Stimulated activated naive B cell treated with anti-CD40 and anti-IgM and Interleukin-4, amounts not matched to agents 10 μg/mL and 1 μg/mL and 100 μg/mL, for 72 hours (primary cell): ENCODE measurements around the gene AJAP1.
A peak's percentile ranks its signal among the peaks of the same experiment; 100 is the strongest.

Experiments used
- ATAC-seq, 2 donors: fragments of 150-1000 bp; cut with Tn5 transposase; replicated peaks; 2 replicates each; pipeline ENCODE4 v1.10.0; 2021; ENCODE audit warnings: moderate library complexity in 1 of 2
- DNase-seq: peaks from one replicate; pipeline ENCODE4 v3.0.0; 2021
- H3K27ac Mint-ChIP-seq: one replicate; pipeline ENCODE4 v1.8.0; 2022; ENCODE audit warnings: mild to moderate bottlenecking, mixed read lengths
- H3K27me3 Mint-ChIP-seq, 2 donors: one replicate each; pipeline ENCODE4 v1.8.0; 2022; ENCODE audit warnings: mixed read lengths in 2 of 2
- H3K36me3 Mint-ChIP-seq, 2 donors: one replicate each; pipeline ENCODE4 v1.8.0; 2022; ENCODE audit warnings: mixed read lengths in 2 of 2, mild to moderate bottlenecking in 1 of 2
- H3K4me1 Mint-ChIP-seq, 2 donors: one replicate each; pipeline ENCODE4 v1.8.0; 2022; ENCODE audit warnings: mixed read lengths in 2 of 2, mild to moderate bottlenecking in 1 of 2
- H3K4me3 Mint-ChIP-seq, 2 donors: one replicate each; pipeline ENCODE4 v1.8.0; 2022; ENCODE audit warnings: mild to moderate bottlenecking in 2 of 2, mixed read lengths in 2 of 2, moderate library complexity in 1 of 2
- H3K9me3 Mint-ChIP-seq, 2 donors: one replicate each; pipeline ENCODE4 v1.8.0; 2022; ENCODE audit warnings: mixed read lengths in 2 of 2, mild to moderate bottlenecking in 1 of 2

Gene AJAP1

DNA sequence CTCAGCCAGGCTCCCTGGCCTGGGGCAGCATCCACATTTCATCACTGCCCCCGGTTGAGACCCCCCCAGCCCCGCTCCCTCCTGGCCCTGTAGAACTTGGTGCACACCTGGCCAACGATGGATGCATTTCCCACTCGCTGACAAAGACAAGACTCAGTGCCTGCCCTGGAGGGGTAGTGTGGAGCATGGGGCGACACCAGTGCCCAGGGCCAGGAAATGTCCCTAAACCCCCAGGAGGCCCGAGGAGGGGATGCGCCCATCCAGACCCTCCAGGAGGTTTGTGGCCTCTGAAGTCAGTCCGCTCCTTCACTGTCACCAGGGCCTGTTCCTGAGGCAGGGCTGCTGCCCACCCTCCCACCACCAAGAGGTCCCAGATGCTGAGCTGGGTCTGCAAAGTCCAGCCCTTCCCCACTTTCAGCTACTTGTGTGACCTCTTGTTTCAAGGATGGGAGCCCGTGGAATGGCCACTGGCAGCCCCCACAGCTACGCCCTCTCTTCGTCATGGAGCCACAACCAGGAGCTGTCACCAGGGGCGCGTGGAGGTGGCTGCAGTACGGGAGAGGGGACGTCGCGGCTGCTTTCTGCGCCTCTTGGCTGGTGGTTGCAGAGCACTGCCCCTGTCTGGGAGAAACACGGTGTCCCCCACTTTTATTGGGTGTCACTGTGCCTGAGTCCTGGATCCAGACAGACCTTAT, 35.7 kb downstream of the AJAP1 start:
- peaks cover 0 to 3% of the 10 kb centered on the region in 2 donors for H3K36me3 Mint-ChIP-seq
- H3K27me3 Mint-ChIP-seq: peaks cover 13 to 15% of the 10 kb centered on the region in 2 donors
- no peak for DNase-seq
- no peak for ATAC-seq
- H3K9me3 Mint-ChIP-seq: peaks cover 0 to under 1% of the 10 kb centered on the region in 2 donors
- H3K27ac Mint-ChIP-seq: no peak overlapping the region
- no peaks in the 10 kb centered on the region for H3K4me1 Mint-ChIP-seq
- H3K4me3 Mint-ChIP-seq: no peak overlapping the region

DNA sequence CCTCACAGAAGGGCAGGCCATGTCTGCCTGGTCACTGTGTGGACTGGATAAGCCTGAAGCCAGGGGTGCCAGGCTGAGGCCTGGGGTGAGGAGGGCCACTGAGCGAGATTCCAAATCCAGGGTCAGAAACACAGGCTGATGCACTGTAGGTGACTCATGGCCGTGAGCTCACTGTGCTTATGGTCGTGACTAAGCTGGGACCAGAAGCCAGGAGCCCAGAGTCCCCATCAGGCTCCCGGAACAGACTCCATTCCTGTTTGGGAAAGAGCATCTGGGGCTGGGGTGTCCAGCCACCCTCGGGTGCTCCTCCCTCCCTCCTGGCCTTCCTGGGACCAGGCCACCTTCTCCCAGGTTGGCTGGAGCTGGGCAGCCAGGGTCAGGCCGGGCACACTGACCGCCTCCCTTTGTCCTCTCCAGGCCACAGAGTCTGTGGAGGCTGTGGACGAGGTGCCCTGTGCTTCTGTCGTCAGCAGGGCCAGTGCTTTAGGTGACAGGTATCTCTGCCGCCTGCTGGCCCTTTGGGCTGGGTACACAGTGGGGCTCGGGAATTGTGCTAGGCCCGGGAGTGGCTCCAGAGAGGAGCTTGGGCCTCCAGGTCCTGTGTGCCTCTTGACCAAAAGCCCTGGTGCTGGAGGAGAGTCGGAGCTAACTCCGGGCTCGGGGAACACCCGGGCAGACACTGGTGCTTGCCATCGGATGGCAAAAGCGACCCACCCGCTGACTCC, 36.7 kb downstream of the AJAP1 start:
- Mint-ChIP-seq H3K4me3 (no peak overlapping the region), H3K4me1 (no peaks in the 10 kb centered on the region), H3K27ac (no peak overlapping the region), H3K36me3 (peaks cover 0 to 3% of the 10 kb centered on the region in 2 donors), H3K9me3 (peaks cover 2 to 3% of the 10 kb centered on the region in 2 donors), H3K27me3 (peaks cover 13 to 14% of the 10 kb centered on the region in 2 donors)
- DNase-seq (no peak), ATAC-seq (no peak)

DNA sequence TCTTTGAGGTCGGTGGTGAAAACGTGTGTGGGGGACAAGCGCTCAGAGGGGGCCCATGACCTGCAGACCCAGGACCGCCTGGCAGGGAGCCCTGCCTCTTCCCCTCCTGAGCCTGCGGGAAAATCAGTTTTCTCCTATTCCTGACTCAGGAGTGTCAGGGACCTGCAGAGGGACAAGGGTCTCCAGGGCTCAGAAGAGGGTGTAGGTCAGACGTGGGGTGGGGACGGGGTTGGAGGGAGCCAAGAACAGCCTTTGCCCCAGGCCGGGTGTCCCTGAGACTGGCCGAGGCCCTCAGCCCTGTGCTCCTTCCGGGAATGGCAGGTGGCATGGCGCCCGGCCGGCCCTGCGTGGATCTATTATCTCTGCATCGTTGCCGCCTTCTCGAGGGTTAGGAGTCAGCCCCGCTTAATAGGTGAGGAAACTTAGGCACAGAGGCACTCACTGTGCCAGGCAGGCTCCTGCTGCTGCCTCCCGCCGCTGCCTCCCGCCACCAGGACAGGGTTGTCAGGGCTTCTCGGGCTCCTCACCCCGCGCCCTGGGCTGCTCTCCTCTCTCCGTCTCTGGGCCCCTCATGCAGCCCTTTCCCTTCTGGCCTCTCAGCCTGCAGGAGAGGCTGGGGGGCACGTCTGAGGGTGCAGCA, 37.5 kb downstream of the AJAP1 start:
- peaks cover 0 to 3% of the 10 kb centered on the region in 2 donors for H3K36me3 Mint-ChIP-seq
- no peak overlapping the region for H3K27ac Mint-ChIP-seq
- no peaks in the 10 kb centered on the region for H3K4me1 Mint-ChIP-seq
- peaks cover 4 to 6% of the 10 kb centered on the region in 2 donors for H3K9me3 Mint-ChIP-seq
- H3K4me3 Mint-ChIP-seq: no peak overlapping the region
- H3K27me3 Mint-ChIP-seq: peaks cover 8 to 11% of the 10 kb centered on the region in 2 donors
- DNase-seq (no peak), ATAC-seq (no peak)

DNA sequence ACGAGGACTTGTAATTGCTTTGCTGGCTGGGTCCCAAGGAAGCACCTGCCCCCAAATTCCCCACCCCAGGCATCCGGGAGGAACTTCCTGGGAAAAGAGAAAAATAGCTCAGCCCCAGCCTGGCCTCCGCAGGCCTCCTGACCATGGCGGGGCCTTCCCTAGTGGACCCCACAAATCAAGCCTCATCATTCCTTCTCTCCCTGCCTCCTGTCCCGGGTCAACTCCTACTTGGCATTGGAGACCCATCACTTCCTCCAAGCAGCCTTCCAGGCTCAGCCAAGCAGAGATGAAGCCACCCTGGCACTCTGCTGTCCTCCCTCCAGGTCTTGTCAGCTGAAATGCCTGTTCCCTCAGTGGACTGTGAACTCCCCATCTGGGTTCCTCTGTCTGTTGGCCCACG, 38.0 kb downstream of the AJAP1 start:
- Mint-ChIP-seq H3K4me3 (no peak overlapping the region), H3K36me3 (peaks cover 0 to 3% of the 10 kb centered on the region in 2 donors), H3K27ac (no peak overlapping the region), H3K27me3 (peaks cover 2 to 11% of the 10 kb centered on the region in 2 donors), H3K4me1 (no peaks in the 10 kb centered on the region), H3K9me3 (peaks cover 5 to 7% of the 10 kb centered on the region in 2 donors)
- DNase-seq (no peak), ATAC-seq (no peak)

DNA sequence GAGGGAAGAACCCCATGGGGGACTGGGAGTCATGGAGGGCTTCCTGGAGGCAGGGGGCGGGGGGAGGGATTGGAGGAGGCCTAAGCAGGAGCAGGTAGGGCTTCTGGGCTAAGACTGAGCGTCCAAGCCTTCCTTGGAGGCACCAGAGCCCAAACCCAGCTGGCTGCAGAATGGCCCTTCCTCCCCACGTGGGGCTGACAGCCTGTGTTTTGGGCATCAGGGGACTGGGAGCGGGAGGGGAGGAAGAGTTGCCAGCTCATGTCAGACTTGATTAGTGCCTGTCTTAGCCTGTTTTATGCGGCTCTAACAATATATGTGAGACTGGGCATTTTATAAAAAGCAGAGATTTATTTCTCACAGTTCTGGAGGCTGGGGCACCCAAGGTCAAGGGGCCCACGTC, 38.9 kb downstream of the AJAP1 start:
- H3K36me3 Mint-ChIP-seq: peaks cover 0 to 3% of the 10 kb centered on the region in 2 donors
- H3K4me3 Mint-ChIP-seq: no peak overlapping the region
- no peaks in the 10 kb centered on the region for H3K4me1 Mint-ChIP-seq
- ATAC-seq (no peak), DNase-seq (no peak)
- no peak overlapping the region for H3K27ac Mint-ChIP-seq
- H3K27me3 Mint-ChIP-seq: peaks cover 0 to 11% of the 10 kb centered on the region in 2 donors
- peaks cover 5 to 7% of the 10 kb centered on the region in 2 donors for H3K9me3 Mint-ChIP-seq

DNA sequence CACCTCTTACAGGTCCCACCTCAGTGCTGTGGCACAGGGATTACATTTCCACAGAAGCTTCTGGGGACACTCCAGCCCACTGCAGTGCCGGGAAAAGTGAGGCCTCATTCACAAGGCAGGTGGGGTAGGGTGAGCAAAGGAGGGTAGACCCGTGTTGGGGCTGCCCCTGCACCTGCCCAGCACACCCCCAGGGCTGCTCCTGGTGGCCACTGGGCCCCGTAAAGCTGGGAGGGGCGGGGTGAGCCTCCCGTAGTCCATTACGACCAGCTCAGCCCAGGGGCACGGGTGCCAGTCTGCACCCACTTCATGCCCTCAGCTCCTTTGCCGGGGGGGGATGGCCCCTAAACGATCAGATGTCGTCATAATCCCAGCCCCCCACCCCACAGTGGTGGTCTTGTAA, 39.5 kb downstream of the AJAP1 start:
- DNase-seq (no peak), ATAC-seq (no peak)
- H3K27me3 Mint-ChIP-seq: peaks cover 0 to 11% of the 10 kb centered on the region in 2 donors
- peaks cover 0 to 3% of the 10 kb centered on the region in 2 donors for H3K36me3 Mint-ChIP-seq
- H3K4me3 Mint-ChIP-seq: no peak overlapping the region
- peaks cover 5 to 7% of the 10 kb centered on the region in 2 donors for H3K9me3 Mint-ChIP-seq
- no peaks in the 10 kb centered on the region for H3K4me1 Mint-ChIP-seq
- no peak overlapping the region for H3K27ac Mint-ChIP-seq

DNA sequence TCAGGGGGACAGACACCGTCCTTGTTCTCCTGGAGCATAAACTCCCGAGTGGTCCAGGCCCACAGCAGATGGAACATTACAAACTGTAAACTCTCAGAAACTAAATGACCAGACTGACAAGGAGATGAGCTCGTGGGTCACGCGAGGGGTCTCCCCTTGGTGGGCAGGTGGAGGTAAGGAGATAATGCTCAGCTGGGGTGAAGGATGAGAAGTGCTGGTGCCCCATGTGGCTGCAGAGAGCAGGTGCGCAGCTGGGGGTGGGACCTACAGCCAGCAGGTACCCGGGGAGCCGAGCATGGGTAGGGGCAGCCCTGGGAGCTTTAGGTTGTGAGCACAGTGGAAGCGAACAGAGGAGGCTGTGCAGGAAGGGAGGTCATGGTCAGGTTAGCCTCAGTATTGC, 40.1 kb downstream of the AJAP1 start:
- H3K4me1 Mint-ChIP-seq: no peaks in the 10 kb centered on the region
- H3K4me3 Mint-ChIP-seq: no peak overlapping the region
- H3K36me3 Mint-ChIP-seq: peaks cover 0 to 3% of the 10 kb centered on the region in 2 donors
- no peak overlapping the region for H3K27ac Mint-ChIP-seq
- peaks cover 0 to 11% of the 10 kb centered on the region in 2 donors for H3K27me3 Mint-ChIP-seq
- peaks cover 5 to 7% of the 10 kb centered on the region in 2 donors for H3K9me3 Mint-ChIP-seq
- ATAC-seq: peak in 1 of 2 donors; percentile 20
- DNase-seq: no peak

DNA sequence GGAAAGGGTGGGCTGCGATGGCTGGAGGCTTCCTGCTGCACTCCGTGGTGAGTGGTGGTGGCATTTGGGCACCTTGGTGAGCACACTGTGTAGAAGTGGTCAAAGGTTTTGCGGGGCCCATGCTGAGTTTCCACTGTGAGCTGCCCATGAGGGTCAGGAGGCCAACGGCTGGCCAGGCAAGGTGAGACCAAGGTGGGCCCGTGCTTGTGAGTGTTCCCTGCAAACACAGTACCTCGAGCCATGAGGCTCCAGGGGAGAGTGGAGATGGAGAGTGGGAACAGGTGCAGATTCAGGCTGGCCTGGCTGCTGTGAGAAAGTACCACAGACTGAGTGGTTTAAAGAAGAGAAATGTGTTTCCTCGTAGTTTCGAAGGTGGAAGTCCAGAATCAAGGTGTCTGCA, 40.8 kb downstream of the AJAP1 start:
- Mint-ChIP-seq H3K4me1 (no peaks in the 10 kb centered on the region), H3K27me3 (peaks cover 0 to 11% of the 10 kb centered on the region in 2 donors), H3K27ac (no peak overlapping the region), H3K9me3 (peaks cover 5 to 7% of the 10 kb centered on the region in 2 donors), H3K36me3 (peaks cover 0 to 3% of the 10 kb centered on the region in 2 donors), H3K4me3 (no peak overlapping the region)
- no peak for ATAC-seq
- DNase-seq: no peak

DNA sequence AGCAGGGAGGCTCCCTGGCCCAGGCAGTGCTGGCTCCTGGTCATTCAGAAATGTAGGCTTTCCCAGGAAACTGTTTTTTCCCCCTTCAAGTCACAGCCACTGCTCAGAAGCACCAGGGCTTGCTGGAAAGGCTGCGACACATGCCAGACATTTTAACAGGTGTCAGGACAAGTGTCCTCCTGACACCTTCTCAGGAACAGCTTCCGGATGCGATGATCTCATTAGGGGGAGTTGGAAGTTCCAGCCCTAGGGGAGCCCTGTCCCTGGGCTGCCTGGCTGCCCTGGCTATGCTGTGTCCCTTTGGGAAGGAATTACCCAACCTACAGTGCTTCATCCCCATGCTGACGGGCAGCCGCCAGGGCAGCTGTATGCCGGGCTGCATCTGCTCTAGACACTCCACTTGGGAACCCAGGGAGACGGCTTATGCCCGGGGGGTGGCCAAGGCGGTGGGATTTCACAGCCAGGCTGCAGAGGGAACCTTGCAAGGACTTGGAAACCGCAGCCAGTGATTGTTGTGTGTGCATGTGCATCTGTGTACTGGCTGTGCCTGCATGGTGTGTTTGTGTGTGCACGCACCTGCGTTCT, 41.8 kb downstream of the AJAP1 start:
- peaks cover 5 to 7% of the 10 kb centered on the region in 2 donors for H3K9me3 Mint-ChIP-seq
- ATAC-seq: no peak
- H3K4me3 Mint-ChIP-seq: no peak overlapping the region
- no peak for DNase-seq
- H3K27ac Mint-ChIP-seq: no peak overlapping the region
- peaks cover 0 to 11% of the 10 kb centered on the region in 2 donors for H3K27me3 Mint-ChIP-seq
- peaks cover 0 to 3% of the 10 kb centered on the region in 2 donors for H3K36me3 Mint-ChIP-seq
- H3K4me1 Mint-ChIP-seq: no peaks in the 10 kb centered on the region

DNA sequence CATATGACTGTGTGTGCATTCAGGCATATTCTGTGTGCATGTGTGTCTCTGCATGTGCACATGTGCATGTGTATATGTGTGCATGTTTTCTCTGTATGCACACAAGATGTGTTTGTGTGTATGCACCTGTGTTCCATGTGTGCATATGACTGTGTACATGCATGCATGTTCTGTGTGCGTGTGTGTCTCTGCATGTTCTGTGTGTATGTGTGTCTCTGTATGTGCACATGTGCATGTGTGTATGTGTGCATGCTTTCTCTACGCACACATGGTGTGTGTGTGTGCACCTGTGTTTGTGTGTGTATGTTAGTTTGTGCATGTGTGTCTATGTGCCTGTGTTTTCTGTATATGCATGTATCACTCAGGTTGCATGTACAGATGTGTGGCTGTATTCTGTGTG, 42.3 kb downstream of the AJAP1 start:
- ATAC-seq (no peak), DNase-seq (no peak)
- no peaks in the 10 kb centered on the region for H3K4me1 Mint-ChIP-seq
- H3K4me3 Mint-ChIP-seq: no peak overlapping the region
- H3K36me3 Mint-ChIP-seq: peaks cover 0 to 3% of the 10 kb centered on the region in 2 donors
- H3K27me3 Mint-ChIP-seq: peaks cover 0 to 15% of the 10 kb centered on the region in 2 donors
- H3K9me3 Mint-ChIP-seq: peaks cover 5 to 7% of the 10 kb centered on the region in 2 donors
- no peak overlapping the region for H3K27ac Mint-ChIP-seq

DNA sequence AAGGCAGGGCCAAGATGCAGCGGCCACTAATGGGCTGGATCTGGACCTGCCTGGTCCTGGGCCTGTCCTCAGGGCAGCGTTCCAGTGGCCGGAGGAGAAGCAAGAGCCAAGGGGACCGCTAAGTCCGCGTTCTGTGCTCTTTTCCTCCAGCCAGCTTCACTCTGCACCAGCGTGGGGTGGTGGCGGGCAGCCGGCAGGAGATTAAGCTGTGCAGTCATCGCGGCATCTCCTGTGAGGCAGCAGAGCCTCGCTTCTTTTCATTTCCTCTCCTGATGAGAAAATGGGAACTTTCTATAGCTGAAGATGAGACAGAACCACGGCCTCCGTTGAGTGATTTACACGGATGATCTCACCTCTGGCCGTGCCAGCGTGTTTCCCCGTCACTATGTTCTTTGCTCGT, 43.4 kb downstream of the AJAP1 start:
- Mint-ChIP-seq H3K4me1 (no peaks in the 10 kb centered on the region), H3K36me3 (peaks cover 0 to 3% of the 10 kb centered on the region in 2 donors), H3K27ac (no peak overlapping the region), H3K4me3 (no peak overlapping the region), H3K27me3 (peaks cover under 1 to 17% of the 10 kb centered on the region in 2 donors), H3K9me3 (peaks cover 5 to 7% of the 10 kb centered on the region in 2 donors)
- ATAC-seq (no peak), DNase-seq (no peak)

DNA sequence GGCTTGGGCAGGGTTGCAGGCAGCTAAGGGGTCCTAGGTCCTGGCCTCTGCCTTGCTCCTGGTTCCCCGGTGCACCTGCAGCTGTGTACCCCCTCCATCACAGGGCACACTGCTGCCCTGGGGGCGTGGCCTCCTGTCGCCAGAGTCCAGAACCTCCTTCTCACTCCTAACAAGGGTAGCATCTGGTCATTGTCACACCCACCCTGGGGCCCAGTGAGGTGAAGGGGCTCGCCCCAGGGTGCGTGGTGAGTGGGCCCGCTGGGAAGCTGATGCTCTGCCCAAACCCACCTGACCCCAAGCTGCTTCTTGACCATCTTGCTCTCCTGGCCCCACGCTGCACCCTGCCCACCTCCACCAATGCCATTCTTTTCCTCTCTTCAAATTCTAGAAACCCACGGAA, 44.5 kb downstream of the AJAP1 start:
- peaks cover 6 to 17% of the 10 kb centered on the region in 2 donors for H3K27me3 Mint-ChIP-seq
- peaks cover 0 to 3% of the 10 kb centered on the region in 2 donors for H3K36me3 Mint-ChIP-seq
- ATAC-seq (no peak), DNase-seq (no peak)
- H3K27ac Mint-ChIP-seq: no peak overlapping the region
- peaks cover 7% of the 10 kb centered on the region in 2 donors for H3K9me3 Mint-ChIP-seq
- no peaks in the 10 kb centered on the region for H3K4me1 Mint-ChIP-seq
- H3K4me3 Mint-ChIP-seq: no peak overlapping the region

DNA sequence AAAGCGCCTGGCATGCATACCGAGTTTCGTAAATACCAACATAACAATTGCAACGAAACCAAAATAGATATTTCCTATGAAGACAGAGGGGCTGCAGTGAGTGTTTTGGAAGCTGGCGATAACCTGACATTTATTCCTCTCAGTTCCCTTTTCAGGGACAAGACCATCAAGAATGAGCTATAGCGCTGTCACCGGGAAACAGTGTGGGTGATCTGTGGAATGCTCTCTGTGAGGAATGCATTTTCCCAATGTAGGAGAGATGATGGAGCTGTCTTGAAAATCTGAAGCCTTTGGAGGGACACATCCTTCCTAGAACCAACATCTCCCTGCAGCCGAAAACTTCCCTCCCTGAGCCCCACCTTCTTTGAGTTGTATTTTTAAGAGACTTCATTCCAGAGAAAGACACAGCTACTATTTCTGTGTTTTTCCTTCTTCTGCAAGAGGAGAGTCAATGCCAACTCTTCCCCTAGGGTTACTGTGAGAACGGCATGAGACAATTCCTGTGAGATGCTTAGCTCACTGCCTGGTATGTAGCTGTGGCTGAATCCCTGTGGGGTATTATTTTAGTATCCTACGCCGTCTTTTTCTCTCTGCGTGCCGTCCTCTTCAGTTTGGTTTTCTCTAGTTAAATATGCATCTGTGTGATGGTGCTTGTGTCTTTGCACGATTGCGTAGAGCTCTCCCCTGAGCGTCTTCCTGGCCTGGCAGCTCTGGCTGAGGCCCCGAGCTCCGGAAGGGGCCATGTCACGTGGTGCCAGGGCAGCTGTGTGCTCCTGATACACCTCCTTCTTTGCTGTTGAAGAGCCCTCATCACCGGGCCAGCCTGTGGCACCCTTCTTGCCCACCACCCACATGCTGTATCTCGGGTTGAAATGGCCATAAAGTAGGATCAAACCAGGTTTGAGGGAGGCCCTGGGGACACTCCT, 45.2 kb downstream of the AJAP1 start:
- Mint-ChIP-seq H3K36me3 (peaks cover 0 to 3% of the 10 kb centered on the region in 2 donors), H3K4me1 (no peaks in the 10 kb centered on the region), H3K9me3 (peaks cover 7% of the 10 kb centered on the region in 2 donors), H3K27me3 (peaks cover 6 to 13% of the 10 kb centered on the region in 2 donors), H3K27ac (no peak overlapping the region), H3K4me3 (no peak overlapping the region)
- no peak for DNase-seq
- no peak for ATAC-seq
